Tibial artery (tissue), 4 donors: ENCODE data around the gene RASGRF1.
"Not testable (repeated sequence)": the region's sequence is repeated elsewhere in the genome, so short reads cannot be mapped to it uniquely, and the experiment has no call there.

Source experiments
- DNase-seq, 2 donors: peaks; one replicate each; pipeline ENCODE4 v3.0.0-alpha.2; 2019
- H3K27ac ChIP-seq, 2 donors: fragments of 200-600 bp; sonication (generic) in 1 of 2; 1 replicate in 1 of 2; 2 replicates in 1 of 2; pipeline ENCODE4 v1.5.1; 2018 to 2019; ENCODE audit warnings: mild to moderate bottlenecking in 1 of 2
- H3K27me3 ChIP-seq, 2 donors: fragments of 200-600 bp; sonication (generic) in 1 of 2; one replicate each; pipeline versions ENCODE4 v1.5.1 to v1.6.0; 2016 to 2019
- H3K36me3 ChIP-seq, 3 donors: fragments of 200-600 bp; sonication (generic) in 2 of 3; one replicate each; pipeline ENCODE4 v1.5.1; 2016 to 2019; ENCODE audit warnings: mild to moderate bottlenecking in 2 of 3
- H3K4me1 ChIP-seq, 4 donors: fragments of 200-600 bp; sonication (generic) in 2 of 4; 1 replicate in 3 of 4; 2 replicates in 1 of 4; pipeline ENCODE4 v1.5.1; 2016 to 2019
- H3K4me3 ChIP-seq, 2 donors: fragments of 200-600 bp; sonication (generic) in 1 of 2; 1 replicate in 1 of 2; 2 replicates in 1 of 2; pipeline ENCODE4 v1.5.1; 2018 to 2019; ENCODE audit warnings: mild to moderate bottlenecking in 2 of 2
- H3K9me3 ChIP-seq, 3 donors: fragments of 200-600 bp; sonication (generic) in 1 of 3; one replicate each; pipeline ENCODE4 v1.5.1; 2016 to 2019
- intact Hi-C: fragments of 100-400 bp; cut with DNase I; formaldehyde crosslinking; loops from one replicate; pipeline ENCODE4 v1.15.0; 2023; ENCODE audit warnings: low total_unique reads
- TF ChIP-seq, protein P1 (sequence below), 2 experiments: fragments of 200-600 bp in 1 of 2; fragments of 450-650 bp in 1 of 2; IDR thresholded peaks; one replicate each; pipeline ENCODE4 v1.5.1; 2017 to 2019; ENCODE audit warnings: antibody characterized with exemption in 2 of 2, mild to moderate bottlenecking in 1 of 2, moderate library complexity in 1 of 2

The RASGRF1 gene

GRCh38 chr15:78928616-78929093, 161.9 kb downstream of the RASGRF1 start:
- Histone ChIP-seq H3K4me1 (peaks cover 0 to 39% (median 4%) of the 10 kb centered on the region in 4 donors), H3K27me3 (no peaks in the 10 kb centered on the region), H3K36me3 (peaks cover 16 to 40% (median 39%) of the 10 kb centered on the region in 3 donors), H3K27ac (no peak overlapping the region), H3K4me3 (no peak overlapping the region), H3K9me3 (no peaks in the 10 kb centered on the region)
- DNase-seq, result no peak
- TF ChIP-seq, protein P1, sequence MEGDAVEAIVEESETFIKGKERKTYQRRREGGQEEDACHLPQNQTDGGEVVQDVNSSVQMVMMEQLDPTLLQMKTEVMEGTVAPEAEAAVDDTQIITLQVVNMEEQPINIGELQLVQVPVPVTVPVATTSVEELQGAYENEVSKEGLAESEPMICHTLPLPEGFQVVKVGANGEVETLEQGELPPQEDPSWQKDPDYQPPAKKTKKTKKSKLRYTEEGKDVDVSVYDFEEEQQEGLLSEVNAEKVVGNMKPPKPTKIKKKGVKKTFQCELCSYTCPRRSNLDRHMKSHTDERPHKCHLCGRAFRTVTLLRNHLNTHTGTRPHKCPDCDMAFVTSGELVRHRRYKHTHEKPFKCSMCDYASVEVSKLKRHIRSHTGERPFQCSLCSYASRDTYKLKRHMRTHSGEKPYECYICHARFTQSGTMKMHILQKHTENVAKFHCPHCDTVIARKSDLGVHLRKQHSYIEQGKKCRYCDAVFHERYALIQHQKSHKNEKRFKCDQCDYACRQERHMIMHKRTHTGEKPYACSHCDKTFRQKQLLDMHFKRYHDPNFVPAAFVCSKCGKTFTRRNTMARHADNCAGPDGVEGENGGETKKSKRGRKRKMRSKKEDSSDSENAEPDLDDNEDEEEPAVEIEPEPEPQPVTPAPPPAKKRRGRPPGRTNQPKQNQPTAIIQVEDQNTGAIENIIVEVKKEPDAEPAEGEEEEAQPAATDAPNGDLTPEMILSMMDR (IDR thresholded peaks at IDR 0.05), result no peak
- intact Hi-C loops, result no loop called here

GRCh38 chr15:78928176-78928575, 162.4 kb downstream of the RASGRF1 start:
- H3K4me1 ChIP-seq, result peaks cover 0 to 35% (median 0%) of the 10 kb centered on the region in 4 donors

GRCh38 chr15:78927077-78927790, 163.3 kb downstream of the RASGRF1 start:
- H3K27me3 ChIP-seq, result no peaks in the 10 kb centered on the region
- intact Hi-C loops, result no loop called here
- TF ChIP-seq, protein P1 (IDR thresholded peaks at IDR 0.05), result no peak
- H3K4me3 ChIP-seq, result no peak overlapping the region
- peaks cover 0 to 28% (median 0%) of the 10 kb centered on the region in 4 donors for H3K4me1 ChIP-seq
- no peak overlapping the region for H3K27ac ChIP-seq
- no peaks in the 10 kb centered on the region for H3K9me3 ChIP-seq
- no peak for DNase-seq
- H3K36me3 ChIP-seq, result peaks cover 29 to 53% (median 52%) of the 10 kb centered on the region in 3 donors

More at GRCh38 chr15:78928176-78928575, 162.4 kb downstream of the RASGRF1 start:
- intact Hi-C loops, H3K27me3 ChIP-seq, H3K9me3 ChIP-seq, H3K4me3 ChIP-seq, H3K27ac ChIP-seq, DNase-seq: not testable (repeated sequence)
- peaks cover 19 to 45% (median 44%) of the 10 kb centered on the region in 3 donors for H3K36me3 ChIP-seq

DNA sequence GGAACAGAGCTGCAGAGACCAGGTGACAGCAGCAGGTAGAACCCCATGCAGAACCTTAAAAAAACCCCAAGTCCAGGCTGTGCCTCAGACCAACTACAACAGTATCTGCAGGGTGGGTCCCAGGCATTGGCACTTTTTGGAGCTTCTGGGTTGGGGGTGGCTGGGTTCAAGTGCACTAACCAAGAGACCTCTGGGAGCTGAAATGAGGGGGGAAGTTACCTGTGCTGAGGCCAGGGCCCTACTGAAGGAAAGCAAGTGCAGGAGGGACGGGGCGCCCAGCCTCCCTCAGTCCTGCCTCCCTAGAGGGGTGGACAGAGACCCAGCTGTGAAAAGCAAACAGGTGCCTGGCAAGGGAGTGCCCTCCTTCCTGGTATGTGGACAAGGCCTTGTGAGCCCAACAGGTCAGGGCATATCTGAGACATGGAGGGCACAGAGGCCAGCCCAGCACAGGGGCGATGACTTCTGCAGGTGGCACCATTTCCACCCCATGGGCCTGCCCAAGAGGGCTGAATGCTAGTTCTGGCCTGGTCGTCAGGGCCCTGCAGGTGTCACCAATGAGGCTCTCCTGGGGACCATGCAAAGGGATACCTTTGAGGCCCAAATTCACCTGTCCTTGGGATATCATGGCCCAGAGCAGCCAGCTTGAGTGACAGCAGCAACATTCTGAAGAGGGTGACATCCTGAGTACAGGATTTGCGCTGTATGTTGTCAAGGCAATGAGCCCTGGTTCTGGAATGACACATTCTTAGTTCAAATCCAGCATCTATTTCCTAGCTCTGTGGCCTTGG, 164.4 kb downstream of the RASGRF1 start:
- intact Hi-C loops, result no loop called here
- no peak for DNase-seq
- Histone ChIP-seq H3K4me1 (peaks cover 0 to 17% (median 0%) of the 10 kb centered on the region in 4 donors), H3K9me3 (no peaks in the 10 kb centered on the region), H3K36me3 (peaks cover 40 to 64% (median 63%) of the 10 kb centered on the region in 3 donors), H3K27me3 (no peaks in the 10 kb centered on the region), H3K27ac (no peak overlapping the region), H3K4me3 (no peak overlapping the region)
- TF ChIP-seq, protein P1 (IDR thresholded peaks at IDR 0.05), result no peak

GRCh38 chr15:78925076-78925624, 165.4 kb downstream of the RASGRF1 start:
- intact Hi-C loops, result no loop called here
- no peaks in the 10 kb centered on the region for H3K27me3 ChIP-seq
- peaks cover 0 to 10% (median 0%) of the 10 kb centered on the region in 4 donors for H3K4me1 ChIP-seq
- no peaks in the 10 kb centered on the region for H3K9me3 ChIP-seq
- H3K36me3 ChIP-seq, result peaks cover 42 to 71% (median 70%) of the 10 kb centered on the region in 3 donors
- H3K27ac ChIP-seq, result no peak overlapping the region
- TF ChIP-seq, protein P1 (IDR thresholded peaks at IDR 0.05), result no peak
- no peak overlapping the region for H3K4me3 ChIP-seq
- DNase-seq, result no peak
